OCI-LY7 (cell line): Measurements from ENCODE around the gene XRRA1. TPM values are rescaled to one million over a fixed set of nuclear protein-coding genes. Genes with fewer than 3 reads are reported as not detected.

Source experiments
- BruUV-seq: library from RNA; stranded (reverse); fragments of 400-500 nt; replicated peaks from 2 replicates; lab custom pipeline; 2021; lab: Mats Ljungman, UMichigan
- CTCF ChIA-PET: fragments of 300-600 bp; sonication (Branson Sonifier 250); formaldehyde crosslinking; loops from one replicate; lab custom pipeline; 2022; ENCODE audit warnings: antibody characterized with exemption; ENCODE audit not compliant: unreplicated experiment; lab: Charles Lee
- POLR2A ChIA-PET: fragments of 300-600 bp; sonication (Branson Sonifier 250); formaldehyde crosslinking; loops from one replicate; lab custom pipeline; 2022; ENCODE audit warnings: antibody characterized with exemption; lab: Charles Lee
- DNase-seq: peaks from one replicate; pipeline ENCODE4 v3.0.0-alpha.2; 2015; ENCODE audit warnings: low spot score
- H2AFZ ChIP-seq: fragments of 200-600 bp; sonication (generic), shearing (Covaris generic); 2 replicates; pipeline ENCODE4 v1.6.1; 2014; ENCODE audit warnings: mild to moderate bottlenecking, antibody characterized with exemption, low read length, moderate library complexity
- H3K27ac ChIP-seq: fragments of 200-600 bp; sonication (generic); 2 replicates; pipeline ENCODE4 v1.5.1; 2014; ENCODE audit warnings: mixed run types, low read depth, mild to moderate bottlenecking, moderate library complexity, low read length, inconsistent platforms; ENCODE audit not compliant: poor library complexity, severe bottlenecking
- H3K36me3 ChIP-seq: fragments of 200-600 bp; sonication (generic); 2 replicates; pipeline ENCODE4 v1.6.1; 2014; ENCODE audit warnings: mild to moderate bottlenecking, antibody characterized with exemption, low read length, moderate library complexity, mixed read lengths; ENCODE audit not compliant: insufficient read depth
- H3K4me1 ChIP-seq: fragments of 200-600 bp; sonication (generic); 2 replicates; pipeline ENCODE4 v1.5.1; 2014; ENCODE audit warnings: mild to moderate bottlenecking, low read length; ENCODE audit not compliant: insufficient read depth, poor library complexity, severe bottlenecking
- H3K4me2 ChIP-seq: fragments of 200-600 bp; sonication (generic); 2 replicates; pipeline ENCODE4 v1.6.1; 2014; ENCODE audit warnings: mild to moderate bottlenecking, low read length
- H3K4me3 ChIP-seq: fragments of 200-600 bp; sonication (generic); 2 replicates; pipeline ENCODE4 v1.5.1; 2014; ENCODE audit warnings: mild to moderate bottlenecking, low read depth, low read length; ENCODE audit not compliant: poor library complexity, severe bottlenecking
- H3K79me2 ChIP-seq: fragments of 200-600 bp; sonication (generic); 2 replicates; pipeline ENCODE4 v1.6.1; 2016; ENCODE audit warnings: low read depth, mild to moderate bottlenecking, low read length, moderate library complexity, mixed read lengths; ENCODE audit not compliant: insufficient read depth
- H3K9me2 ChIP-seq: fragments of 200-600 bp; sonication (generic); 2 replicates; pipeline ENCODE4 v1.6.1; 2016; ENCODE audit warnings: mild to moderate bottlenecking, low read length, mixed read lengths; ENCODE audit not compliant: insufficient read depth
- H3K9me3 ChIP-seq: fragments of 200-600 bp; sonication (generic); 2 replicates; pipeline ENCODE4 v1.6.1; 2014; ENCODE audit warnings: mild to moderate bottlenecking, mixed run types, low read length, mixed read lengths
- H4K20me1 ChIP-seq: fragments of 200-600 bp; sonication (generic); 2 replicates; pipeline ENCODE4 v1.6.1; 2014; ENCODE audit warnings: mild to moderate bottlenecking, antibody characterized with exemption, low read length, moderate library complexity, mixed read lengths; ENCODE audit not compliant: insufficient read depth
- CTCF ChIP-seq: fragments of 200-600 bp; sonication (generic); conservative IDR thresholded peaks from 2 replicates; pipeline ENCODE4 v1.5.1; 2014; ENCODE audit warnings: mild to moderate bottlenecking, antibody characterized with exemption, low read length, moderate library complexity, mixed read lengths
- EZH2phosphoT487 ChIP-seq: fragments of 200-600 bp; sonication (generic); IDR thresholded peaks from 2 replicates; pipeline ENCODE4 v1.6.1; 2018; ENCODE audit warnings: low read depth, borderline replicate concordance, mild to moderate bottlenecking, mixed run types, antibody characterized with exemption, low read length, moderate library complexity, mixed read lengths
- intact Hi-C: fragments of 100-400 bp; cut with micrococcal nuclease; formaldehyde crosslinking; loops from one replicate; pipeline ENCODE4 v1.10.0; 2022; ENCODE audit not compliant: unreplicated experiment
- total RNA-seq, 2 experiments: library from RNA; depleted of rRNA in 1 of 2; stranded (reverse); fragments of >200 nt in 1 of 2; shearing (Covaris generic) in 1 of 2; gene quantifications; 2 replicates each; pipeline ENCODE4 v1.2.3, GENCODE V29; 2014 to 2022

Gene XRRA1
- total RNA-seq, 2 experiments from 2014 or later = 20.3 to 29.1 TPM

- Histone ChIP-seq H4K20me1 (no peaks in the 10 kb centered on the region), H3K4me1 (no peaks in the 10 kb centered on the region), H3K4me3 (no peak overlapping the region), H3K9me3 (no peaks in the 10 kb centered on the region), H3K27ac (no peak overlapping the region), H3K36me3 (peaks cover 81% of the 10 kb centered on the region), H3K9me2 (no peaks in the 10 kb centered on the region), H2AFZ (no peak overlapping the region), H3K4me2 (no peak overlapping the region), H3K79me2 (no peaks in the 10 kb centered on the region)
- TF ChIP-seq EZH2phosphoT487 (no peak), CTCF (no peak)
- CTCF ChIA-PET = no interaction called here
- no peak for DNase-seq
- intact Hi-C loops = no loop called here
- no TSS peak for BruUV-seq
- POLR2A ChIA-PET = interaction anchor here (0.7 kb wide), 1 partner anchor 16 kb away, joined by 3 read pairs; no protein-coding TSS in a partner anchor
Measured at GRCh38 chr11:74847395-74847794, 101.5 kb downstream of the XRRA1 start.

DNA sequence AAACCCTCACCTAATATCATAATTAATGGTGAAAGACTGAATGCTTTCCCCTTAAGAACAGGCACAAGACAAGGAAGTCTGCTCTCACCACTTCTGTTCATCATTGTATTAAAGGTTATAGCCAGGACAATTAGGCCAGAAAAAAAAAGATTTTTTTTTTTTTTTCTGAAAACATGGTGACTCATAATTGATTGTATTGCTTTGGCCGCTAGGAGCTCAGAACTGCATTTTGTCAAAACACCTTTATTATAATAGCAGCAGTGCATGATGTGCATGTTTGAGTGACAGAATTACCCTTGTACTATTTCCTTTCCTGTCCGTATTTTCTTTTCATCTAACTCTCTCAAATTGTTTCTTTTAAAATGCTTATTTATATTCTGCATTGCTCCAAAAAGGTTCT is 102.1 kb downstream of the XRRA1 start:
- intact Hi-C loops = no loop called here
- Histone ChIP-seq H3K9me2 (no peaks in the 10 kb centered on the region), H3K4me2 (no peak overlapping the region), H3K4me1 (no peaks in the 10 kb centered on the region), H3K9me3 (no peaks in the 10 kb centered on the region), H3K79me2 (no peaks in the 10 kb centered on the region), H3K36me3 (peaks cover 82% of the 10 kb centered on the region), H3K27ac (no peak overlapping the region), H2AFZ (no peak overlapping the region), H4K20me1 (no peaks in the 10 kb centered on the region), H3K4me3 (no peak overlapping the region)
- no peak for DNase-seq
- TF ChIP-seq EZH2phosphoT487 = no peak
- no peak for TF ChIP-seq CTCF
- ChIA-PET POLR2A (interaction anchor here (0.7 kb wide), 1 partner anchor 16 kb away, joined by 3 read pairs; no protein-coding TSS in a partner anchor), CTCF (no interaction called here)
- BruUV-seq = no TSS peak

GRCh38 chr11:74845978-74846517 is 102.8 kb downstream of the XRRA1 start:
- peaks cover 82% of the 10 kb centered on the region for H3K36me3 ChIP-seq
- H3K4me1 ChIP-seq = no peaks in the 10 kb centered on the region
- no peak overlapping the region for H2AFZ ChIP-seq
- no TSS peak for BruUV-seq
- no peak overlapping the region for H3K4me3 ChIP-seq
- H4K20me1 ChIP-seq = no peaks in the 10 kb centered on the region
- H3K9me3 ChIP-seq = no peaks in the 10 kb centered on the region
- intact Hi-C loops = no loop called here
- no peaks in the 10 kb centered on the region for H3K79me2 ChIP-seq
- ChIA-PET CTCF (no interaction called here), POLR2A (interaction anchor here (0.9 kb wide), 1 partner anchor 8 kb away, joined by 3 read pairs; no protein-coding TSS in a partner anchor)
- no peak overlapping the region for H3K4me2 ChIP-seq
- H3K9me2 ChIP-seq = no peaks in the 10 kb centered on the region
- no peak for TF ChIP-seq CTCF
- no peak for TF ChIP-seq EZH2phosphoT487
- DNase-seq = no peak
- H3K27ac ChIP-seq = no peak overlapping the region
